ENCODE data around the gene EID2B. TPM values are rescaled to one million over a fixed set of nuclear protein-coding genes. Genes with fewer than 3 reads are reported as not detected.

Gene EID2B
- total RNA-seq, 1 experiment from 2014 or later, result 8.9 TPM

- no peak for DNase-seq (ENCODE audit: low read depth)
Measured at GRCh38 chr19:39533003-39533512, 406 bp upstream of the EID2B start.

GRCh38 chr19:39531834-39532232 lies 819 bp downstream of the EID2B start:
- no peak for DNase-seq (ENCODE audit: low read depth)

- no peak for DNase-seq (ENCODE audit: low read depth)
Measured at GRCh38 chr19:39525205-39525604, 7.4 kb downstream of the EID2B start.

DNA sequence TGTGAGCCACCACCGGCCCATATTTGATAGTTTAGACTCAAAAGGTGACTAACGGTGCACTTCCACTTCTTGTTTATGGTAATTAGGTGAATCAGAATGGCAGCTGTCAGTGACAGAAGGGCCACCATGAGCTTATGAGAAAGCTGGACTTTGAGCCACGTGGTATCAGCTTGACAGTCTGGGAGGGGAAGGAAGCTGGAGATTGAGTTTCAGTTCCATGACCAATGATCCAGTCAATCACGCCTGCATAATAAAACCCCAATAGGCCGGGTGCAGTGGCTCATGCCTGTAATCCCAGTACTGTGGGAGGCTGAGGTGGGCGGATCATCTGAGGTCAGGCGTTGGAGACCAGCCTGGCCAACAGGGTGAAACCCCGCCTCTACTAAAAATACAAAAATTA lies 8.2 kb downstream of the EID2B start:
- DNase-seq (ENCODE audit: low read depth), result no peak

DNA sequence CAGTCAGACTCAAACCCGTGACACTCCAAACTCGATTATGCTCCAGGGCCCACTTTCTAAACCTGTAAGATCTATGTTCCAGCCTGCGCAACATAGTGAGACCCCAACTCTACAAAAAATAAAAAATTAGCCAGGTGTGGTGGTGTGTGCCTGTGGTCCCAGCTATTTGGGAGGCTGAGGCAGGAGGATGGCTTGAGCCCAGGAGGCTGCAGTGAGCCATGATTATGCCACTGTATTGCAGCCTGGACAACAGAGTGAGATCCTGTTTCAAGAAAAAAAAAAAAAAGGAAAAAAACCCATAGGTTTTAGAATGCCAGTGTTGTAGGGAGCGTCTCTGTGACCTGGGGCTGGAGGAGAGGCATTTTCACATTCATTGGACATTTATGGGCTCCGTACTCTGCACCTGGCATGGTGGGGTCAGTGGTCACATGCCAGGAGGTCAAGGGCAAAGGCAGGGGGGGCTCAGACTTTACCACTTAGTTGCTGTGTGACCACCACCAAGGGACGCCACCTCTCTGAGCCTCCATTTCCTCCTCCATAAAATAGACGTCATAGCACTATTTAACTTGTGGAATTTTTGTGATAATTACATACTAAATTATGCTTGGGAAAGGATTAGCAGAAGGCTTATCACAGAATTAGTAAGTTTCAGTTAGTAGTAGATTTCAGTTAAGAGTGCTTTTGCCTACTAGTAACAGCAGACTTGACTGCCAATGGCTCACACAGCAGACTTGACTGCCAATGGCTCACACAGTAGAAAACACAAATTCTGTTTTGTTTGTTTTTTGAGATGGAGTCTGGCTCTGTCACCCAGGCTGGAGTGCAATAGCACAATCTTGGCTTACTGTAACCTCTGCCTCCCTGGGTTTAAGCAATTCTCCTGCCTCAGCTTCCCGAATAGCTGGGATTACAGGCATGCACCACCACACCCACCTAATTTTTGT lies 11.8 kb downstream of the EID2B start:
- DNase-seq (ENCODE audit: low read depth), result no peak

DNA sequence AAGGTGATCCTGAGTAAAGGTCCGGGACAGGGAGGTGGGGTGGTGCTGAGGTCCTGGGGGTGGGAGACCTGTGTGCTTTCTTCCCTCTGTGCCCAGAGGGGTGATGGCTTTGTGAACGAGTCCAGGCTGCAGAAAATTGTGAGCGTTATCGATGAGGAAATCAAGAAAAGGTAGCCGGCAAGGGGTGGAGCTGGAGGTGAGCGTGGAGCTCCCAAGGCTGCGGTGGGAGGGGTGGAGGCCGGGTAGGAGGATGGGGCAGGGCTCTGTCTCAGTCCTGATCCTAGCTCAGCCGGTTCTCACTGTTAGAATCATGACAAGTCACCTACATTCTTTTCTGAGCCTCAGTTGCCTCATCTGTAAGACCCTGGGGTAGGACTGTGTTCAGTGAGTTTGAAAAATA lies 13.7 kb downstream of the EID2B start:
- no peak for DNase-seq (ENCODE audit: low read depth)

- DNase-seq (ENCODE audit: low read depth), result no peak
Measured at GRCh38 chr19:39518458-39518857, 14.2 kb downstream of the EID2B start.

DNA sequence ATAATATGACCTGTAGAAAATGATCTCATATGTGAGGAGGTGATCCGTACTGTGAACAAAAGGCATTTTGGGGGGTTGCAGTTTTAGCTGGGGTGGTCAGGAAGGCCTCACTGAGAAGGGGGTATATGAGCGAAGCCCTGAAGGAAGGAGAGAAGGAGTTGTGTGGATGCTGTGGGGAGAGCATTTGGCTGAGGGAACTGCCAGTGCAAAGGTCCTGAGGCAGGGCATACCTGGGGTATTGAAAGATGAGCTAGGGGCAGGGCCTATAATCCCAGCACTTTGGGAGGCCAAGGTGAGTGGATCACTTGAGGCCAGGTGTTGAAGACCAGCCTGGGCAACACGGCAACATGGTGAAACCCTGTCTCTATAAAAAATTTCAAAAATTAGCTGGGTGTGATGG lies 15.2 kb downstream of the EID2B start:
- DNase-seq (ENCODE audit: low read depth), result no peak

- no peak for DNase-seq (ENCODE audit: low read depth)
Measured at GRCh38 chr19:39516270-39516669, 16.4 kb downstream of the EID2B start.

DNA sequence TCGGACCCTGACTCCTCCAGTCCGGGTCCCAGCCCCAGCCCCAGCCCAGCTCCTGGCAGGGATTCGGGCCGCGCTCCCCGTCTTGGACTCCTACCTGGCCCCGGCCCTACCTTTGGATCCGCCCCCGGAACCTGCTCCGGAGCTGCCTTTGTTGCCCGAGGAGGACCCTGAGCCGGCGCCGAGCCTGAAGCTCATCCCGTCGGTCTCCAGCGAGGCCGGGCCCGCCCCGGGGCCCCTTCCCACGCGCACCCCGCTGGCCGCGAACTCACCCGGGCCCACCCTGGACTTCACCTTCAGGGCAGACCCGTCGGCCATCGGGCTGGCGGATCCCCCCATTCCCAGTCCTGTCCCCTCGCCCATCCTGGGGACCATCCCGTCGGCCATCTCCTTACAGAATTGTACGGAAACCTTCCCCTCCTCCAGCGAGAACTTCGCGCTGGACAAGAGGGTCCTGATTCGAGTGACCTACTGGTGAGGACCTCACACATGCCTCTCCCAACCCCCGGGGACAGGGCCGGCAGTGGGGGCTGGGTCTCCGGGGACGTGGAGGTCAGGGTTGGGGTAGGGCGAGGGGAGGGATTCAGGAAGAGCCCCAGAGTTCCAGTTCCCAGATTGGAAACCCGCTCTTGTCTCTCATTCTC lies 17.0 kb downstream of the EID2B start:
- no peak for DNase-seq (ENCODE audit: low read depth)

- DNase-seq (ENCODE audit: low read depth), result no peak
Measured at GRCh38 chr19:39514840-39515550, 17.7 kb downstream of the EID2B start, which contains the start of gene SELENOV. SELENOV (plus strand) TSS chr19:39515139; CDS start chr19:39515213, 74 bp downstream.

DNA sequence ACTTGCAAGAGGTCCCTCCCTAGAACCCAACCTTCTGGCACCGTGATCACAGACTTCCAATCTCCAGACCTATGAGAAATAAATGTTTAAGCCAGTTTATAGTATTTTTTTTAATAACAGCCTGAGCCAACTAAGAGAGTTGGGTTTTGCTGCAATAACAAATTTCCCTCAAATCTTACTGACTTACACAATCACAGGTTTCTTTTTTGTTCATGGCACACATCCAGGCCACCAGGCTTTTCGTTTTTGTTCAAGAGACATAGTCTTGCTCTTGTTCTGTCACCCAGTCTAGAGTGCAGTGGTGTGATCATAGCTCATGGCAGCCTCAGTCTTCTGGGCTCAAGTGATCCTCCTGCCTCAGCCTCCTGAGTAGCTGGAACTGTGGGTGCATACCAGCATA lies 19.7 kb downstream of the EID2B start:
- DNase-seq (ENCODE audit: low read depth), result no peak

- no peak for DNase-seq (ENCODE audit: low read depth)
Measured at GRCh38 chr19:39509233-39509632, 23.4 kb downstream of the EID2B start.

GRCh38 chr19:39508629-39509028 lies 24.0 kb downstream of the EID2B start:
- no peak for DNase-seq (ENCODE audit: low read depth)

- DNase-seq (ENCODE audit: low read depth), result no peak
Measured at GRCh38 chr19:39507715-39508364, 24.8 kb downstream of the EID2B start.

DNA sequence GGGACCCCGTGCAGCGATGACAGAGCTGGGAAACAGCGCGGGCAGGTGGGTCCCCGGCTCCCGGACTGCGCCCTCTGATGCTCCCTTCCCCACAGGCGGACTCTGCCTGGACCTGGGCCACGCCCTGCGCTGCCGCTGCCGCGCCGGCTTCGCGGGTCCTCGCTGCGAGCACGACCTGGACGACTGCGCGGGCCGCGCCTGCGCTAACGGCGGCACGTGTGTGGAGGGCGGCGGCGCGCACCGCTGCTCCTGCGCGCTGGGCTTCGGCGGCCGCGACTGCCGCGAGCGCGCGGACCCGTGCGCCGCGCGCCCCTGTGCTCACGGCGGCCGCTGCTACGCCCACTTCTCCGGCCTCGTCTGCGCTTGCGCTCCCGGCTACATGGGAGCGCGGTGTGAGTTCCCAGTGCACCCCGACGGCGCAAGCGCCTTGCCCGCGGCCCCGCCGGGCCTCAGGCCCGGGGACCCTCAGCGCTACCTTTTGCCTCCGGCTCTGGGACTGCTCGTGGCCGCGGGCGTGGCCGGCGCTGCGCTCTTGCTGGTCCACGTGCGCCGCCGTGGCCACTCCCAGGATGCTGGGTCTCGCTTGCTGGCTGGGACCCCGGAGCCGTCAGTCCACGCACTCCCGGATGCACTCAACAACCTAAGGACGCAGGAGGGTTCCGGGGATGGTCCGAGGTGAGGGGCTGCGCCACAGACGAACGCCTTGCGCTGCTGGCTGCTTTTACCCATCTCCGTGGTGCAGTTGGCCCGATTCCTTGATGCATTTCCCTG lies 25.5 kb downstream of the EID2B start:
- peak; percentile 58 for DNase-seq (ENCODE audit: low read depth)

GRCh38 chr19:39506598-39506943 lies 26.1 kb downstream of the EID2B start:
- no peak for DNase-seq (ENCODE audit: low read depth)

GRCh38 chr19:39502640-39503417 lies 29.8 kb downstream of the EID2B start:
- DNase-seq (ENCODE audit: low read depth), result no peak

DNA sequence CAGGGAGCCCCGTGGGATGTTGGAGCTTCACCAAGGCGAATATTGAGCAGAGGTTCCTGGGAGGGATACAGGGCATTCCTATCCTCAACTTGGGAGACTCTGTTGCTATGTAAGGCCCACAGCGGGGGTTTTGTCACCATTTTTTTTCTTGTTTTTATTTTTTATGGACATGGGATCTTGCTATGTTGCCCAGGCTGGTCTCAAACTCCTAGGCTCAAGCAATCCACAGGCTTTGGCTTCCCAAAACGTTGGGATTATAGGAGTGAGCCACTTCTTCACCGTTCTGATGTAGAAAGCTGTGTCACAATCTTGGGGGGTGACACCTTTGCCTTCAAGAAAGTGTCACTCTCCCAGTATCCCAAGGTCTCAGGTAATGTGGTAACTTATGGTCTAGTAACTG lies 31.3 kb downstream of the EID2B start:
- DNase-seq (ENCODE audit: low read depth), result no peak

DNA sequence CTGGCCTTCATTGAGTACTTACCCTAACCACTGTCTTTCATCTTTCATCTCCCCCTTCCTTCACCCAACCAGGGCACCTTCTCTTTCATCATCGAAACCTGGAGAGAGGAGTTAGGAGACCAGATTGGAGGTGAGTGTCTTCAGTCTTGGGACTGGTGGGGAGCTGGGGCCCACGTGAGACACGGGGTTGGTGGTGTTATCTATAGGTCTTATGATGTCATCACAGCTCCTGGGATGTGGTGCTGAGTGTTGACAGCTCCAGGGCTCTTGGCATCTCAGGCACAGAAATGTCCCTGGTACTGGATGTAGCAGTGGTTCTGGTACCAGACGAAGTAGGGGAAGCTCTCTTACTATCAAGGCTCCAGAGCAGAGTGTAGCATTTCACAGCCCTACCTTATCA lies 32.1 kb downstream of the EID2B start:
- no peak for DNase-seq (ENCODE audit: low read depth)

Data from M059J (cell line).